Esophagus muscularis mucosa (tissue), 4 donors: Measurements from ENCODE around the gene FAM81A. TPM values are rescaled to one million over a fixed set of nuclear protein-coding genes. Genes with fewer than 3 reads are reported as not detected.

Experiments
- DNase-seq: peaks from one replicate; pipeline ENCODE4 v3.0.0-alpha.2; 2017; ENCODE audit errors: extremely low spot score
- H3K27ac ChIP-seq, 4 donors: fragments of 200-600 bp; sonication (generic); replicated peaks in 1 of 4; 1 replicate in 3 of 4; 2 replicates in 1 of 4; pipeline ENCODE4 v1.5.1; 2016 to 2019; ENCODE audit warnings: mild to moderate bottlenecking in 1 of 4
- H3K27me3 ChIP-seq, 4 donors: fragments of 200-600 bp; sonication (generic); one replicate each; pipeline versions ENCODE4 v1.5.1 to v1.6.0; 2016 to 2019
- H3K36me3 ChIP-seq, 4 donors: fragments of 200-600 bp; sonication (generic); one replicate each; pipeline ENCODE4 v1.5.1; 2016 to 2019
- H3K4me1 ChIP-seq, 4 donors: fragments of 200-600 bp; sonication (generic); one replicate each; pipeline ENCODE4 v1.5.1; 2016 to 2019
- H3K4me3 ChIP-seq, 4 donors: fragments of 200-600 bp; sonication (generic); 1 replicate in 2 of 4; 2 replicates in 2 of 4; pipeline ENCODE4 v1.5.1; 2016 to 2019; ENCODE audit warnings: mild to moderate bottlenecking in 4 of 4, moderate library complexity in 1 of 4
- H3K9me3 ChIP-seq, 4 donors: fragments of 200-600 bp; sonication (generic); 1 replicate in 3 of 4; 2 replicates in 1 of 4; pipeline ENCODE4 v1.5.1; 2016 to 2019
- CTCF ChIP-seq, 3 experiments: fragments of 200-600 bp in 2 of 3; fragments of 450-650 bp in 1 of 3; sonication (generic) in 2 of 3; IDR thresholded peaks; one replicate each; pipeline ENCODE4 v1.5.1; 2017 to 2019; ENCODE audit warnings: antibody characterized with exemption in 3 of 3, mild to moderate bottlenecking in 2 of 3, moderate library complexity in 1 of 3
- EP300 ChIP-seq: sonication (generic); formaldehyde crosslinking; IDR thresholded peaks from one replicate; pipeline ENCODE4 v1.6.1; 2017; ENCODE audit warnings: antibody characterized with exemption
- POLR2A ChIP-seq: fragments of 450-650 bp; IDR thresholded peaks from one replicate; pipeline ENCODE4 v1.6.1; 2017; ENCODE audit warnings: antibody characterized with exemption, moderate library complexity, mild to moderate bottlenecking, low read depth
- POLR2AphosphoS5 ChIP-seq, 2 donors: sonication (generic); formaldehyde crosslinking; IDR thresholded peaks; one replicate each; pipeline ENCODE4 v1.6.1; 2017; ENCODE audit warnings: antibody characterized with exemption in 2 of 2
- WGBS: methylation state at CpG from one replicate; pipeline ENCODE4 v1.1.5; 2018; 5-methylcytosine and 5-hydroxymethylcytosine counted together
- intact Hi-C: fragments of 100-400 bp; cut with DNase I; formaldehyde crosslinking; loops from one replicate; pipeline ENCODE4 v1.15.1; 2023
- total RNA-seq, 4 donors: library from RNA; depleted of rRNA; stranded (reverse); fragments of >200 nt; gene quantifications; one replicate each; pipeline versions ENCODE4 v1.1.0 to v1.2.1, GENCODE V29; 2016

Gene FAM81A
- total RNA-seq, 4 donors from 2014 or later = 0.33 to 1.2 (median 0.84) TPM

- TF ChIP-seq POLR2A = no peak
- no peak for TF ChIP-seq POLR2AphosphoS5 (IDR thresholded peaks at IDR 0.05)
- TF ChIP-seq EP300 = no peak
- no peak for TF ChIP-seq CTCF (IDR thresholded peaks at IDR 0.05)
- H3K9me3 ChIP-seq = no peaks in the 10 kb centered on the region
- no peak overlapping the region for H3K4me3 ChIP-seq
- no peak overlapping the region for H3K27ac ChIP-seq
- H3K36me3 ChIP-seq = no peaks in the 10 kb centered on the region
- WGBS = 56% methylated on average over 5 of the region's 5 CpGs
- H3K27me3 ChIP-seq = no peaks in the 10 kb centered on the region
- H3K4me1 ChIP-seq = no peaks in the 10 kb centered on the region
- intact Hi-C loops = no loop called here
- DNase-seq = no peak
Observed at GRCh38 chr15:59407946-59408345, 30.0 kb upstream of the FAM81A start.

- no peak for DNase-seq
- intact Hi-C loops = no loop called here
- no peak overlapping the region for H3K4me3 ChIP-seq
- no peak overlapping the region for H3K27ac ChIP-seq
- H3K4me1 ChIP-seq = no peaks in the 10 kb centered on the region
- H3K9me3 ChIP-seq = no peaks in the 10 kb centered on the region
- no peaks in the 10 kb centered on the region for H3K36me3 ChIP-seq
- WGBS = 18% methylated on average over 2 of the region's 2 CpGs
- TF ChIP-seq CTCF (IDR thresholded peaks at IDR 0.05) (no peak), POLR2A (no peak), EP300 (no peak), POLR2AphosphoS5 (IDR thresholded peaks at IDR 0.05) (no peak)
- no peaks in the 10 kb centered on the region for H3K27me3 ChIP-seq
Observed at GRCh38 chr15:59410391-59410896, 27.5 kb upstream of the FAM81A start.

GRCh38 chr15:59413577-59413976, 24.4 kb upstream of the FAM81A start:
- no peaks in the 10 kb centered on the region for H3K9me3 ChIP-seq
- no peak for TF ChIP-seq CTCF (IDR thresholded peaks at IDR 0.05)
- H3K27ac ChIP-seq = no peak overlapping the region
- DNase-seq = no peak
- no peaks in the 10 kb centered on the region for H3K36me3 ChIP-seq
- no peaks in the 10 kb centered on the region for H3K4me1 ChIP-seq
- WGBS = 62% methylated on average over 2 of the region's 2 CpGs
- H3K27me3 ChIP-seq = no peaks in the 10 kb centered on the region
- intact Hi-C loops = no loop called here
- no peak overlapping the region for H3K4me3 ChIP-seq

GRCh38 chr15:59416816-59417215, 21.2 kb upstream of the FAM81A start:
- H3K27ac ChIP-seq = no peak overlapping the region
- no peak overlapping the region for H3K4me3 ChIP-seq
- intact Hi-C loops = no loop called here
- H3K27me3 ChIP-seq = no peaks in the 10 kb centered on the region
- no peak for DNase-seq
- WGBS = 93% methylated on average over 4 of the region's 4 CpGs
- no peaks in the 10 kb centered on the region for H3K36me3 ChIP-seq
- H3K9me3 ChIP-seq = no peaks in the 10 kb centered on the region
- no peaks in the 10 kb centered on the region for H3K4me1 ChIP-seq
- TF ChIP-seq EP300 (no peak), POLR2AphosphoS5 (IDR thresholded peaks at IDR 0.05) (no peak), POLR2A (no peak), CTCF (IDR thresholded peaks at IDR 0.05) (no peak)

GRCh38 chr15:59419170-59419569, 18.8 kb upstream of the FAM81A start:
- Histone ChIP-seq H3K9me3 (no peaks in the 10 kb centered on the region), H3K27me3 (peaks cover 0 to 6% (median 0%) of the 10 kb centered on the region in 4 donors), H3K27ac (no peak overlapping the region), H3K4me3 (no peak overlapping the region), H3K4me1 (no peaks in the 10 kb centered on the region), H3K36me3 (no peaks in the 10 kb centered on the region)
- intact Hi-C loops = no loop called here
- TF ChIP-seq EP300 = no peak
- TF ChIP-seq POLR2A = no peak
- TF ChIP-seq POLR2AphosphoS5 (IDR thresholded peaks at IDR 0.05) = no peak
- no peak for TF ChIP-seq CTCF (IDR thresholded peaks at IDR 0.05)
- 73% methylated on average over 1 of the region's 1 CpG for WGBS
- no peak for DNase-seq
